Ovary (tissue), 9 donors: ENCODE results near the gene IGFBP2. TPM values are rescaled to one million over a fixed set of nuclear protein-coding genes. Genes with fewer than 3 reads are reported as not detected.

Experiments used
- DNase-seq, 5 donors: peaks; one replicate each; pipeline ENCODE4 v3.0.0-alpha.2; 2019 to 2020
- H3K27ac ChIP-seq, 2 donors: fragments of 200-600 bp; one replicate each; pipeline versions ENCODE4 v1.5.1 to v1.8.0; 2019 to 2022
- H3K27me3 ChIP-seq: fragments of 200-600 bp; one replicate; pipeline ENCODE4 v1.8.0; 2022
- H3K36me3 ChIP-seq: fragments of 200-600 bp; sonication (generic); one replicate; pipeline ENCODE4 v1.5.1; 2019
- H3K4me1 ChIP-seq: one replicate; pipeline ENCODE4 v1.8.1; 2013; ENCODE audit warnings: mild to moderate bottlenecking, moderate library complexity; ENCODE audit not compliant: insufficient read depth
- H3K4me3 ChIP-seq: fragments of 200-600 bp; sonication (generic); one replicate; pipeline ENCODE4 v1.5.1; 2017
- H3K9me3 ChIP-seq, 2 donors: fragments of 200-600 bp in 1 of 2; sonication (generic) in 1 of 2; one replicate each; pipeline versions ENCODE4 v1.5.1 to v1.8.1; 2013 to 2019; ENCODE audit warnings: mild to moderate bottlenecking in 1 of 2, moderate library complexity in 1 of 2
- CTCF ChIP-seq, 3 donors: fragments of 450-650 bp in 2 of 3; fragments of 200-600 bp in 1 of 3; IDR thresholded peaks; one replicate each; pipeline versions ENCODE4 v1.5.1 to v1.8.0; 2016 to 2022; ENCODE audit warnings: antibody characterized with exemption in 3 of 3, mild to moderate bottlenecking in 1 of 3
- EP300 ChIP-seq: sonication (generic); formaldehyde crosslinking; IDR thresholded peaks from one replicate; pipeline ENCODE4 v1.6.1; 2017; ENCODE audit warnings: antibody characterized with exemption
- POLR2A ChIP-seq: fragments of 450-650 bp; IDR thresholded peaks from one replicate; pipeline ENCODE4 v1.6.1; 2017; ENCODE audit warnings: antibody characterized with exemption, mild to moderate bottlenecking, moderate library complexity
- WGBS, 3 donors: extraction: QIAGEN DNeasy Blood & Tissue Kit in 1 of 3; methylation state at CpG; one replicate each; pipeline versions ENCODE4 v1.1.5 to v1.1.7; 2013 to 2017; 5-methylcytosine and 5-hydroxymethylcytosine counted together
- intact Hi-C, 4 donors: fragments of 100-400 bp; cut with DNase I; formaldehyde crosslinking; loops; one replicate each; pipeline versions ENCODE4 v1.11.0 to v1.15.1; 2022 to 2023
- polyA plus RNA-seq, 2 donors: library from polyadenylated mRNA; stranded (reverse); fragments of 200-250 nt in 1 of 2; fragments of 350-450 nt in 1 of 2; fragmentation: Illumina TruSeq in 1 of 2; extraction: RNeasy Lipid Tissue Mini Kit (QIAGEN cat#74804) in 1 of 2; gene quantifications; one replicate each; pipeline ENCODE4 v1.2.3, GENCODE V29; 2013 to 2014
- total RNA-seq, 7 donors: library from RNA; depleted of rRNA in 2 of 7; stranded (reverse); fragments of >200 nt in 2 of 7; fragmentation: NEBNext Ultra II Directional in 3 of 7; extraction: Animal tissue kit (Norgen Biotek cat#: 25700) in 3 of 7; gene quantifications; one replicate each; pipeline versions ENCODE4 v1.1.0 to v1.2.4, GENCODE V29; 2016 to 2023
- donor health status: DM: no; HTN: no; CAD: no; lungs with moderate emphysema.
- donor health status: DM: no; HTN: no; CAD: no.
- donor health status: Bipolar disorder and iron deficiency.
- donor health status: DM: yes; HTN: yes; CAD: no.
- donor health status: DM: no; HTN: no; CAD: no.
- donor health status: DM: yes; HTN: yes; CAD: no.

The IGFBP2 gene
- total and polyA plus RNA-seq, 9 donors = 47.2 to 333 (median 165) TPM

GRCh38 chr2:216606551-216607276, 26.5 kb upstream of the IGFBP2 start:
- Histone ChIP-seq H3K4me3 (no peak overlapping the region), H3K27me3 (no peaks in the 10 kb centered on the region), H3K4me1 (no peaks in the 10 kb centered on the region), H3K27ac (no peak overlapping the region), H3K36me3 (no peaks in the 10 kb centered on the region), H3K9me3 (no peaks in the 10 kb centered on the region)
- 35 to 49% (median 43%) methylated on average over 20 of the region's 20 CpGs for WGBS, 3 donors
- intact Hi-C loops = no loop called here
- TF ChIP-seq CTCF (IDR thresholded peaks at IDR 0.05) = no peak
- TF ChIP-seq EP300 = no peak
- no peak for TF ChIP-seq POLR2A
- DNase-seq = no peak

- DNase-seq = no peak
- intact Hi-C loops = no loop called here
- WGBS, 3 donors = 88 to 92% (median 91%) methylated on average over 10 of the region's 10 CpGs
- no peaks in the 10 kb centered on the region for H3K4me1 ChIP-seq
- H3K27me3 ChIP-seq = no peaks in the 10 kb centered on the region
- H3K9me3 ChIP-seq = no peaks in the 10 kb centered on the region
- H3K27ac ChIP-seq = no peak overlapping the region
- TF ChIP-seq POLR2A (no peak), EP300 (no peak), CTCF (IDR thresholded peaks at IDR 0.05) (no peak)
- H3K36me3 ChIP-seq = no peaks in the 10 kb centered on the region
- H3K4me3 ChIP-seq = no peak overlapping the region
These were observed 26.0 kb upstream of the IGFBP2 start for GRCh38 chr2:216607277-216607560.

- no peak for DNase-seq
- Histone ChIP-seq H3K36me3 (no peaks in the 10 kb centered on the region), H3K4me3 (no peak overlapping the region), H3K27ac (no peak overlapping the region), H3K27me3 (no peaks in the 10 kb centered on the region), H3K9me3 (no peaks in the 10 kb centered on the region), H3K4me1 (no peaks in the 10 kb centered on the region)
- intact Hi-C loops = no loop called here
- TF ChIP-seq EP300 (no peak), CTCF (IDR thresholded peaks at IDR 0.05) (no peak), POLR2A (no peak)
- 93 to 97% (median 97%) methylated on average over 5 of the region's 5 CpGs for WGBS, 3 donors
These were observed 24.7 kb upstream of the IGFBP2 start for GRCh38 chr2:216608525-216608924.

GRCh38 chr2:216615298-216616082, 17.7 kb upstream of the IGFBP2 start:
- WGBS, 3 donors = 44 to 65% (median 52%) methylated on average over 7 of the region's 7 CpGs

More at GRCh38 chr2:216615298-216616082, 17.7 kb upstream of the IGFBP2 start:
- no peak for DNase-seq
- Histone ChIP-seq H3K4me1 (peaks cover 2% of the 10 kb centered on the region), H3K4me3 (no peak overlapping the region), H3K27me3 (no peaks in the 10 kb centered on the region), H3K9me3 (no peaks in the 10 kb centered on the region), H3K36me3 (no peaks in the 10 kb centered on the region), H3K27ac (no peak overlapping the region)
- no peak for TF ChIP-seq POLR2A
- no peak for TF ChIP-seq EP300
- TF ChIP-seq CTCF (IDR thresholded peaks at IDR 0.05) = no peak
- intact Hi-C loops = no loop called here
